Activated CD4-positive, alpha-beta memory T cell treated with anti-CD3 and anti-CD28 coated beads for 36 hours (primary cell): ENCODE data around the gene KRTAP10-2. TPM values are rescaled to one million over a fixed set of nuclear protein-coding genes. Genes with fewer than 3 reads are reported as not detected.

ENCODE experiments used
- CTCF ChIA-PET: fragments of 350-600 bp; sonication (Branson Sonifier 250); formaldehyde crosslinking; loops from one replicate; lab custom pipeline; 2021; ENCODE audit warnings: antibody characterized with exemption, inconsistent platforms; lab: Charles Lee
- POLR2A ChIA-PET: fragments of 350-600 bp; sonication (Branson Sonifier 250); formaldehyde crosslinking; loops from one replicate; lab custom pipeline; 2021; ENCODE audit warnings: antibody characterized with exemption; lab: Charles Lee
- DNase-seq: peaks from one replicate; pipeline ENCODE4 v3.0.0-alpha.2; 2020
- H3K27ac Mint-ChIP-seq: one replicate; pipeline ENCODE4 v1.8.0; 2021; ENCODE audit warnings: mixed read lengths
- H3K27me3 Mint-ChIP-seq: one replicate; pipeline ENCODE4 v1.8.0; 2021; ENCODE audit warnings: mixed read lengths
- H3K36me3 Mint-ChIP-seq: one replicate; pipeline ENCODE4 v1.8.0; 2021; ENCODE audit warnings: mixed read lengths
- H3K4me1 Mint-ChIP-seq: one replicate; pipeline ENCODE4 v1.8.0; 2021; ENCODE audit warnings: low read depth, mixed read lengths
- H3K4me3 Mint-ChIP-seq: one replicate; pipeline ENCODE4 v1.8.0; 2021; ENCODE audit warnings: mild to moderate bottlenecking, mixed read lengths
- H3K9me3 Mint-ChIP-seq: one replicate; pipeline ENCODE4 v1.8.0; 2021; ENCODE audit warnings: mixed read lengths
- intact Hi-C: fragments of 100-400 bp; cut with micrococcal nuclease; formaldehyde crosslinking; loops from one replicate; pipeline ENCODE4 v1.15.1; 2023
- total RNA-seq, 2 experiments: library from RNA; stranded (reverse); gene quantifications; one replicate each; pipeline ENCODE4 v1.2.3, GENCODE V29; 2021

KRTAP10-2 gene
- total RNA-seq, 2 experiments from 2014 or later = not detected

DNA sequence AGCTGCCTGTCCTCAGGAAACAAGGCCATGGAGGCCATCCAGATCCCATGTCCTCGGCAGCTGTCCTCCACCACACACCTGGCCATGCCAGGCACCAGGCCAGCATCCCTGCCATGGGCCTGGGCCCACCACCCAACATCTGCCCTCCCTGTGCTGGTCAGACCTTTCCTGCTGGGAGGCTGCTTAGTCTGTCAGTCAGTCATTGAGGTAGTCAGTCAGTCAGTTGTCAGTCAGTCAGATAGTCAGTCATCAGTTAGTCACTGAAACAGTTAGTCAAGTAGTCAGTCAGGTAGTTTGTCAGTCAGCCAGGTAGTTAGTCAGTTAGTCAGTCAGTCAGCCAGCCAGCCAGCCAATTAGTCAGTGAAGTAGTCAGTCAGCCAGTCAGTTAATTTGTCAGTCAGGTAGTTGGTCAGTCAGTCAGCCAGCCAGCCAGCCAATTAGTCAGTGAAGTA lies 28.5 kb downstream of the KRTAP10-2 start:
- ChIA-PET POLR2A (no interaction called here), CTCF (no interaction called here)
- peak; percentile 4 for DNase-seq
- intact Hi-C loops = no loop called here
- Mint-ChIP-seq H3K27me3 (no peaks in the 10 kb centered on the region), H3K36me3 (no peaks in the 10 kb centered on the region), H3K4me1 (no peaks in the 10 kb centered on the region), H3K9me3 (no peaks in the 10 kb centered on the region), H3K27ac (no peak overlapping the region), H3K4me3 (no peak overlapping the region)

DNA sequence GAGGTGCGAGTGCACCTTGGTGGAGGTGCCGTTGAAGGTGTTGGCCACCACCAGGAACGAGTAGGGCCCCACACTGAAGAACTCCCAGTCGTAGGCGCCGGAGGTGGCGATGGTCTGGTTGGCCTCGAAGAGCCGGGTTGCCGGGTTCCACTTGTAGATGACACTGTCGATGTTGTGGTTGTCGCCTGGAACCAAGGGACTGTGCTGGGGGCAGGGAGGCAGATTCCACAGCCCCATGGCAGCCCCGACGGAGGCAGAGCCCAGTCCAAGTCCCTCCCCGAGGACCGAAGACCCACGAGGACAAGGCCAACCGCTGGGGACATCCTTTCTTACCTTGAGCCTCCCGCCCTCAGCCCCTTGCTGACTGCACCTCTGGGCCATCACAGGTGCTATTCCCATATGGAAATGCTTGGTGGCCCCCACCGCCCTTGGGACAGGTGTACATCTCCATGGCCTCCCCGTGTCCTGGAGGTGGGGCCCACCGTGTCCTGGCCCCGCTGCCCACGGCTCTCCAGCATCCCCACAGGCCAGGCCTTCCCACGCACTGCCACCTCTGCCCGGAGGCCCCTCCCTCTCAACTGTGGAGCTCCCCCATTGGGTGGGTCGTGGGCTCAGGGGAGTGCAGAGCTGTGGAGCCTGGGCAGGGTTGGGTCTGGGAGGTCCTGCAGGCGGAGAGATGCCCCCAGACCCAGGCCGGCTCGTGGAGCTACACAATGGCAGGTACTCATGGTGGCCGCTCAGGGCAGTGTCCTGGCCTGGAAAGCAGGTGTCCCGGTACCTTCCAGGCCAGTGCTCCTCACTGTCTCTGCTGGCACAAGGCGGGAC lies 29.2 kb downstream of the KRTAP10-2 start:
- no peak overlapping the region for H3K27ac Mint-ChIP-seq

DNA sequence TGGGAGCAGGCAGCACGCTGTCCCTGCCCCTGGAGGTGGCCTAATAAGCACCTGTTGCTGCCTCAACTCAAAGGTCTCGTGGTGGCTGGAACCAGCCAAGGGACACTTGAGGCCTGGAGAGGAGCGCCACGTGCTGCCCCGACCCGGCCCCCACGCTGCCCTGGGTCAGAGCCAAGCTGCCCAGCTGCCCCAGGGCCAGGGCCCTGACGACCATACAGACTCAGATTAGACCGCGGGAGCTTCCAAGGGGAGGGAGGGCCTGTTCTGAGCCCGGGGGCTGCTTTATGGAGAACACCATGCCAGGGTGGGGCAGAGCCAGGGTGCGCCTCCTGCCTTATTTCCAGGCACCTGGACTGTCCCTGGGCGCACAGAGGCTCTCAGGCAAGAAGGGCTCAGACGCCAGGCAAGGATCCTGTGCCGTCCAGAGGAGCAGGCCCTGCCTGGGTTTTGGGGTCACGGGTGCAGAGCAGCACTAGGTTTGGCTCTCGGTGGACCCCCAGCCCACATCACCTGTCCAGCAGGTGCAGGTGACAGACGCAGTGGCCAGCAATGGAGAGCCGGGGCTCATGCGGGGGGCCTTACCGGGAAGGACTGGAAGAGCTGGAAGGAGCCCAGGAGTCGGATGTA lies 29.9 kb downstream of the KRTAP10-2 start:
- no peak overlapping the region for H3K27ac Mint-ChIP-seq
- H3K4me3 Mint-ChIP-seq = no peak overlapping the region
- ChIA-PET CTCF (no interaction called here), POLR2A (no interaction called here)
- H3K9me3 Mint-ChIP-seq = no peaks in the 10 kb centered on the region
- no peaks in the 10 kb centered on the region for H3K27me3 Mint-ChIP-seq
- no peaks in the 10 kb centered on the region for H3K36me3 Mint-ChIP-seq
- intact Hi-C loops = no loop called here
- no peak for DNase-seq
- no peaks in the 10 kb centered on the region for H3K4me1 Mint-ChIP-seq

More for the DNA sequence above, 29.2 kb downstream of the KRTAP10-2 start:
- ChIA-PET CTCF (no interaction called here), POLR2A (no interaction called here)
- Mint-ChIP-seq H3K4me1 (no peaks in the 10 kb centered on the region), H3K27me3 (no peaks in the 10 kb centered on the region), H3K36me3 (no peaks in the 10 kb centered on the region), H3K4me3 (no peak overlapping the region), H3K9me3 (no peaks in the 10 kb centered on the region)
- intact Hi-C loops = no loop called here
- DNase-seq = no peak

DNA sequence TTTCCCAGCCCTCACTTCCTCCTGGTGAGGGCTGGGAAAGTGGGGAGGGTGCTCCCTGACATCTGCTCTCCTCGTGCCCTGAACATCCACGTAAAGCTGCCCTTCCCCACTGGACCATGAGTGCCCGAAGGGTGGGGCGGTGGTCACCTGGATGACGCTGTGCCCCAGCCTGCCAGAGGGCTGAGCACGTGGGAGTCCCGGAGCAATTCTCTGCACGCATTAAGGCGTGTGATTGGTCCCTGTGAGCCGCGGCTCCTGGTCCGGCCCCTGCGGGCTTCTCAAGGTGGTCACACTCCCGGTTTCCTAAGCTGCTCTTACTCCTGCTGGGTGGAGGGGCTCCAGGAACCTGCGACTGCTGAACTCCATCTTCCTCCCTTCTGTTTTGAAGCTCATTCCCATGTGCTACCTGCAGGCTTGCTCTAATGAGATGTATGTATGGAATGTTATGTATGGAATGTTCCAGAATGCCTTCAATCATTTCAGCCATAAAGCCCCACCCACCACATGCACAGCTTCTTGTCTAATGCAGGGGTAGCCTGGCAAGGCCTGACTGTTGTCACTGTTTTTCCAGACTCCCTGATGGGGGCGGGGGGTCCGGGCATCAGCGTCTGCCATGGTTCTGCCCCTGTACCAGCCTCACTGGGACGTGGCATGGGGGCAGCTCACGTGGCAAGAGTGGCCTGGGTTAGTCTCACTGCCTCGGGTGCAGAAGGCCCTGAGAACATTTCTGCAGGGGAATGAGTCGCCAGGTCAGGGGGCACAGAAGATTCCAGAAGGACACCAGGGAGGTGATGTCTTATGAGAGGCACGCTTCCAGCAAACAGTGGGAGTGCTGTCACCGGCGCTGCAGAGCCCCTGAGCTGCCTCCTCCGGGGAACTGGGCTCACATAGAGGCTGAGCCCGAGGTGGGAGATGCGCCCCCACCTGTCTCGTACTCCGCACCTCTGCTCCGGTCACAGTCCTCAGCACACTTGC lies 30.7 kb downstream of the KRTAP10-2 start:
- CTCF ChIA-PET = interaction anchor here (1.2 kb wide), 1 partner anchor 10 kb away, joined by 5 read pairs; no protein-coding TSS in a partner anchor
- Mint-ChIP-seq H3K4me1 (no peaks in the 10 kb centered on the region), H3K27ac (no peak overlapping the region), H3K4me3 (no peak overlapping the region), H3K27me3 (no peaks in the 10 kb centered on the region), H3K9me3 (no peaks in the 10 kb centered on the region), H3K36me3 (no peaks in the 10 kb centered on the region)
- POLR2A ChIA-PET = no interaction called here
- DNase-seq = no peak
- intact Hi-C loops = no loop called here

DNA sequence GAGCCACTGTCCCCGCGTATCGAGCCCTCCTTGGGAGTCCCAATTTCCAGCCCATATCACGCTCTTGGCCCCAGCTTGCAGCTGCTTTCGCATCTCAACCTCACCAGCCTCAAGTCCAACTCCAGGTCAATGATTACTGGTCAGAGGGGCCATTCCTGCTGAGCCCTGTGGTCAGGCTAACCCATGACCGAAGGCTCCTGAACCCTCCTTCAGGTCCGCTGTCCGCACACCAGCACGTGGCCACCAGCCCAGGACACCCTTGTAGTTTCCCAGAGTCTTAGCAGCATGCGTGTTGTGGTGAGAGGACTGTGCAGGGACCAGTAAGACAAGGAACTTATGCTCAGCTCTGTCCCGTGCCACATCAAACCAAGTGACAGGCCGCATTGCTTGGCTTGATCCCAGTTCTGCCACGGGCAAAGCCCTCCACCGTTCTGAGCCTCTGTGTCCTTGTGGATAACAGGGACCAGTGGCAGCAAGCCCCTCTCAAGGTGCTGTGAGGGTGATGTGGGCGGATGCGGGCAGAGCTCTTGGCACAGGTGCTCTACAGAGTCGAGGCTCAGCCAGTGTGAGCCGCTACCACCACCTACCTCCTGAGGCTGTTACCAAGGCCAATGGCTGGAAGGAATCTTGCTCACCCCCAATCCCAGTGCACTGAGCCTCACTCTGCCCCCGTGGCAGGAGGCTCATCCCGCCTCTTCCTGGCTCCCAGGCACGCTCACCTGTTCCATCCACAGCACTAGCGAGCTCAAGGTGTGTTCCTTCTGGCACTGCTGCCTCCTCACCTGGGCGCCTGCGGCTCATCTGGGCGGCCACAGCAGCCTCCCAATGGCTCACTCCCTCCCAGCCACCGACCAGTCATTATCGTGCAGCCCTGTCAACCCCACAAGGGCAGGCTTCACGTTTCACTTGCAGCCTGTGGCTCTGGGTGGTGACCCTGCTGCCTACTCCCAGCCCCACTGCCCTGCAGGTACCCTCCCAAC lies 31.7 kb downstream of the KRTAP10-2 start:
- Mint-ChIP-seq H3K27ac (no peak overlapping the region), H3K36me3 (no peaks in the 10 kb centered on the region), H3K27me3 (no peaks in the 10 kb centered on the region), H3K4me1 (no peaks in the 10 kb centered on the region), H3K9me3 (no peaks in the 10 kb centered on the region), H3K4me3 (no peak overlapping the region)
- ChIA-PET POLR2A (no interaction called here), CTCF (interaction anchor here (1.2 kb wide), 1 partner anchor 9 kb away, joined by 5 read pairs; no protein-coding TSS in a partner anchor)
- intact Hi-C loops = no loop called here
- DNase-seq = no peak

DNA sequence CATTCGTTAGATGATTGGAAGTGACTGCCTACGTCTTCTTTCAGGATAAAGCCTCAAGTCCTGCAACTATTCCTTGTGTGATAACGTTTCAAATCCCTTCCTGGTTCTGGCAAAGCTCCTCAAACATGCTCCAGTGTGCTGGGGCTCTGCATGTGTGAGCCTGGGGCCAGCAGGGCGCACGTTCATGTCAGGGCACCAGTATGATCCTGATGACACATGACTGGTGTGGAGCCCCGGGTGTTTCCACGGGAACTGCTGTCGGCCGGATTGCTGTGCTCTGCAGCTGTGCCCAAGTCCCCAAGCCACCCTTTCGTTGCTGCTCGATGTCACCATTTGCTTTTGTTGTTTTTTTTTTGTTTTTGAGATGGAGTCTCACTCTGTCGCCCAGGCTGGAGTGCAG lies 32.6 kb downstream of the KRTAP10-2 start:
- Mint-ChIP-seq H3K36me3 (no peaks in the 10 kb centered on the region), H3K27me3 (no peaks in the 10 kb centered on the region), H3K27ac (no peak overlapping the region), H3K9me3 (no peaks in the 10 kb centered on the region), H3K4me1 (no peaks in the 10 kb centered on the region), H3K4me3 (no peak overlapping the region)
- no peak for DNase-seq
- POLR2A ChIA-PET = no interaction called here
- CTCF ChIA-PET = no interaction called here
- intact Hi-C loops = no loop called here

DNA sequence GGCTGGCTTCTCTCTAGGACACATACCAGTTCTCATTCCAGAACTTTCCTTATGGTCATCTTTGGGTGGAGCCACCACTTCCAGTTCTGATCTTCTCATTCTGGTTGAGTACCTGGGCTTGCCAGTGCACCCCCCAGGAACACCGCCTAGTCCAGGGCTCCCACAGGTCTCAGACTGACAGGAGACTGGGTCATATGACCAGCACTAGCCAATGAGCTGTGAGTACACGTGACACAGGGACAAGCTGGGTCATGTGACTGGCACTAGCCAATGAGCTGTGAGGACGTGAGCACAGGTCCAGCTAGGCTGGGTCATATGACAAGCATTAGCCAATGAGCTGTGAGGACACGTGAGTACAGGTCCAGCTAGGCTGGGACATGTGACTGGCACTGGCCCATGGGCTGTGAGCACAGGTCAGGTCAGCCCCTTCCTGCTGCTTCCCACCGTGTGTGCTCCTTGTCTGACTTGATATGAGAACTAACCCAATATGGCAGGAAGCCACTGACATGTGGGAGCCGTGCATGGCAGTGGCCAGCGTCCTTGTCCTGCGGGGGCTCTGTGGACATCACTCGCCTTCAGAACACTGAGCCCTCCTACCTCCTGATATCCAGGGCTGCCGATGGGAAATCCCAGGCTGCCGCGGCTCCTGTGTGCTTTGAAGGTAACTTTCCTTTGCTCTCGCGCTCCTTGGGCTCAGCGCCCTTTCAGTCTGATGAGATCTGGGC lies 34.0 kb downstream of the KRTAP10-2 start:
- CTCF ChIA-PET = interaction anchor here (1.2 kb wide), 1 partner anchor 276 kb away, joined by 3 read pairs; no protein-coding TSS in a partner anchor
- H3K4me3 Mint-ChIP-seq = no peak overlapping the region
- no peak overlapping the region for H3K27ac Mint-ChIP-seq
- intact Hi-C loops = no loop called here
- no peaks in the 10 kb centered on the region for H3K36me3 Mint-ChIP-seq
- H3K9me3 Mint-ChIP-seq = no peaks in the 10 kb centered on the region
- peak; percentile 44 for DNase-seq
- no peaks in the 10 kb centered on the region for H3K27me3 Mint-ChIP-seq
- no peaks in the 10 kb centered on the region for H3K4me1 Mint-ChIP-seq
- POLR2A ChIA-PET = no interaction called here

DNA sequence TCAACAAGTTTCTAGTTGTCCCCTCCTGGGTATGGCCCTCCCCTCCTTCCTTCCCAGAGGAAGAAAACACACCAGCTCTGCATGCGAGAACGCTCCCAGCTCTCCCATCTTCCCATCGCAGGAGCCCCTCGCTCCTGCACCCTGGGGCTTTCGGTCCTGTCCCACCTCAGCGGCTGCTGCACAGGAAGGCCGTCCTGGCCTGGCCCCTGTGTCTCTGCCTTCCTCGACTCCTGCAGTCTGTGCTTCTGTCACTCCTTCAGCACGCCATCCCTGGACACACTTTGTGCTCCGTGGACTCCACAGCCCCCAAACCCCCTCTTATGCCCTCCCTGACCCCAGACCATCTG lies 34.5 kb downstream of the KRTAP10-2 start:
- H3K36me3 Mint-ChIP-seq = no peaks in the 10 kb centered on the region
- ChIA-PET POLR2A (no interaction called here), CTCF (no interaction called here)
- intact Hi-C loops = no loop called here
- no peaks in the 10 kb centered on the region for H3K9me3 Mint-ChIP-seq
- H3K27ac Mint-ChIP-seq = no peak overlapping the region
- no peaks in the 10 kb centered on the region for H3K4me1 Mint-ChIP-seq
- DNase-seq = no peak
- H3K4me3 Mint-ChIP-seq = no peak overlapping the region
- no peaks in the 10 kb centered on the region for H3K27me3 Mint-ChIP-seq

DNA sequence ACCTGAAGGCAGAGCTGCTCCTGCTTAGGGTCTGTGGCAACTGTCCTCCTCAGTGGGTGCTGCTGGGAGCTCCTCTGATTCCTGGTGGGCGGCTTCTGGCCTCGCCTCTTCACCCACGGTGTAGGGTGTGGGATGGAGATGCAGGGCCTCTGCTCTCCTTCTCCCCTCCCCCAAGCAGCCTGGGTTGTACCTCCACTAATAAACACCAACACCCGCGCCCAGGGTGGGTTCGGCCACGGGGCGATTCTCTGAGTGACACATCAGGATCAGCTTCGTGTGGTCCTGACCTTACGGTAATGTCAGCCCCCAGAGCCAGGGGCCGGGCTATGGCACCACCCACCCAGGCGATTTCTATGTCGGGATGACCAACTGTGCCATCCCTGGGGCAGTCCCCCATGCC lies 35.0 kb downstream of the KRTAP10-2 start:
- no peak overlapping the region for H3K27ac Mint-ChIP-seq
- intact Hi-C loops = no loop called here
- no peaks in the 10 kb centered on the region for H3K9me3 Mint-ChIP-seq
- H3K27me3 Mint-ChIP-seq = no peaks in the 10 kb centered on the region
- POLR2A ChIA-PET = no interaction called here
- H3K4me1 Mint-ChIP-seq = no peaks in the 10 kb centered on the region
- no peak for DNase-seq
- no peak overlapping the region for H3K4me3 Mint-ChIP-seq
- CTCF ChIA-PET = interaction anchor here (0.8 kb wide), 1 partner anchor 277 kb away, joined by 6 read pairs; no protein-coding TSS in a partner anchor
- no peaks in the 10 kb centered on the region for H3K36me3 Mint-ChIP-seq

DNA sequence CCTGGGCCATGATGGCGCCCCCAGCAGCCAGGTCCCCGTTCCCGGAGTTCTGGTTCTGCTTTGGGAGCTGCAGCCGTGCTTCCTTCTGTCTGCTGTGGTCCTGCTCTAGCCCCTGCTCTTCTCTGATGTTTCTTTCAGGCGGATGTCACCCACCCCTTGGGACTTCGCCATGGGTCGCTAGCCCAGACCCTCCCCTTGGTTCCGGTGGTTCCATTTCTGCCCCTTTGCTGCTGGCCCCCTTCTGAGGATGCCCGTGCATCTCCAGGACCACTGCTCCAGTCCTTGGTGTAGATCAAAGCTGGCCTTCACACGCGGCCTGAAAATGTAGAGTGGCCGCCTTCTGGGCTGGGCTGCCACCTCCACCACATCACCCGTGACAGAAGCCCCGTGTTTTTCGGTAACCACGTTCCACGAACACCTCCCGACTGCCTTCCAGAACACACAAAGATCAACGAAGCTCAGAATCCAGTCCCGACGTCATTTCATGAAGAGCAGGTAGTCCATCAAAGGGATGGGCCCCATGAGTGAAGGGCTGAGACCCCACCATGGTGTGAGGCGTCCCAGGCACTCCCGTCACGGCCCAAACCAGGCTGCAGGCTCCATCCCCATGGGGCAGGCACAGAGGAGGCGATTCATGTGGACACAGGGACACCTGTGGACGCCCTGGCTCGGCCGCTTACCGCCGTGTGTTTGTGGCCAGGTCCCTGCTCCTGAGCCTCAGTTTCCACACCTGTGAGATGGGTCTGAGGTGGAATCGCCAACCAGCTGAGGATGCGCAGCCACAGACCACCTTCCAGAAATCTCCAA lies 35.7 kb downstream of the KRTAP10-2 start:
- H3K4me1 Mint-ChIP-seq = no peaks in the 10 kb centered on the region
- no peaks in the 10 kb centered on the region for H3K27me3 Mint-ChIP-seq
- ChIA-PET POLR2A (no interaction called here), CTCF (interaction anchor here (0.8 to 1.8 kb wide), 2 partner anchors 278 kb away, joined by 5 to 6 read pairs; no protein-coding TSS in a partner anchor)
- H3K27ac Mint-ChIP-seq = no peak overlapping the region
- H3K36me3 Mint-ChIP-seq = no peaks in the 10 kb centered on the region
- no peaks in the 10 kb centered on the region for H3K9me3 Mint-ChIP-seq
- H3K4me3 Mint-ChIP-seq = no peak overlapping the region
- intact Hi-C loops = no loop called here
- no peak for DNase-seq
